Inferior parietal cortex (tissue), 1 donor: Measurements from ENCODE around the gene BRD4.

ENCODE experiments used
- DNase-seq: peaks from one replicate; pipeline ENCODE4 v3.0.0-alpha.2; 2016; ENCODE audit errors: extremely low spot score

The BRD4 gene

GRCh38 chr19:15315101-15315500 is 17.2 kb downstream of the BRD4 start:
- no peak for DNase-seq

- DNase-seq = no peak
These were observed 18.6 kb downstream of the BRD4 start for GRCh38 chr19:15313649-15314279.

- DNase-seq = no peak
These were observed 25.2 kb downstream of the BRD4 start for GRCh38 chr19:15307169-15307568.

GRCh38 chr19:15305582-15306334 is 26.6 kb downstream of the BRD4 start:
- DNase-seq = no peak

GRCh38 chr19:15304140-15304705 is 28.1 kb downstream of the BRD4 start:
- DNase-seq = no peak

- no peak for DNase-seq
These were observed 29.1 kb downstream of the BRD4 start for GRCh38 chr19:15303105-15303780.

- DNase-seq = no peak
These were observed 31.7 kb downstream of the BRD4 start for GRCh38 chr19:15300533-15301197.

GRCh38 chr19:15299568-15300409 is 32.5 kb downstream of the BRD4 start:
- no peak for DNase-seq

GRCh38 chr19:15298847-15299567 is 33.3 kb downstream of the BRD4 start:
- no peak for DNase-seq

- no peak for DNase-seq
These were observed 34.7 kb downstream of the BRD4 start for GRCh38 chr19:15297416-15298224.

- no peak for DNase-seq
These were observed 35.4 kb downstream of the BRD4 start for GRCh38 chr19:15296841-15297415.

- no peak for DNase-seq
These were observed 36.0 kb downstream of the BRD4 start for GRCh38 chr19:15296353-15296752.

- no peak for DNase-seq
These were observed 37.8 kb downstream of the BRD4 start for GRCh38 chr19:15294561-15294990.

- DNase-seq = no peak
These were observed 38.4 kb downstream of the BRD4 start for GRCh38 chr19:15293781-15294491.

GRCh38 chr19:15292847-15293582 is 39.3 kb downstream of the BRD4 start:
- no peak for DNase-seq

- DNase-seq = no peak
These were observed 40.2 kb downstream of the BRD4 start for GRCh38 chr19:15292140-15292539.

GRCh38 chr19:15291548-15292021 is 40.8 kb downstream of the BRD4 start:
- no peak for DNase-seq

GRCh38 chr19:15291089-15291488 is 41.2 kb downstream of the BRD4 start:
- no peak for DNase-seq
